Activated gamma-delta T cell (primary cell): ENCODE results near the gene PRKCA.
A peak's percentile ranks its signal among the peaks of the same experiment; 100 is the strongest.
"Not testable (repeated sequence)": the region's sequence is repeated elsewhere in the genome, so short reads cannot be mapped to it uniquely, and the experiment has no call there.

ENCODE experiments used
- DNase-seq: peaks from one replicate; lab custom pipeline; 2025; lab: John Stamatoyannopoulos, UW
- total RNA-seq, 2 donors: gene quantifications; one replicate each; lab custom pipeline; 2026; lab: John Stamatoyannopoulos, UW

The PRKCA gene
- total RNA-seq: 28.3 to 69.9 reads per million in 2 donors

DNA sequence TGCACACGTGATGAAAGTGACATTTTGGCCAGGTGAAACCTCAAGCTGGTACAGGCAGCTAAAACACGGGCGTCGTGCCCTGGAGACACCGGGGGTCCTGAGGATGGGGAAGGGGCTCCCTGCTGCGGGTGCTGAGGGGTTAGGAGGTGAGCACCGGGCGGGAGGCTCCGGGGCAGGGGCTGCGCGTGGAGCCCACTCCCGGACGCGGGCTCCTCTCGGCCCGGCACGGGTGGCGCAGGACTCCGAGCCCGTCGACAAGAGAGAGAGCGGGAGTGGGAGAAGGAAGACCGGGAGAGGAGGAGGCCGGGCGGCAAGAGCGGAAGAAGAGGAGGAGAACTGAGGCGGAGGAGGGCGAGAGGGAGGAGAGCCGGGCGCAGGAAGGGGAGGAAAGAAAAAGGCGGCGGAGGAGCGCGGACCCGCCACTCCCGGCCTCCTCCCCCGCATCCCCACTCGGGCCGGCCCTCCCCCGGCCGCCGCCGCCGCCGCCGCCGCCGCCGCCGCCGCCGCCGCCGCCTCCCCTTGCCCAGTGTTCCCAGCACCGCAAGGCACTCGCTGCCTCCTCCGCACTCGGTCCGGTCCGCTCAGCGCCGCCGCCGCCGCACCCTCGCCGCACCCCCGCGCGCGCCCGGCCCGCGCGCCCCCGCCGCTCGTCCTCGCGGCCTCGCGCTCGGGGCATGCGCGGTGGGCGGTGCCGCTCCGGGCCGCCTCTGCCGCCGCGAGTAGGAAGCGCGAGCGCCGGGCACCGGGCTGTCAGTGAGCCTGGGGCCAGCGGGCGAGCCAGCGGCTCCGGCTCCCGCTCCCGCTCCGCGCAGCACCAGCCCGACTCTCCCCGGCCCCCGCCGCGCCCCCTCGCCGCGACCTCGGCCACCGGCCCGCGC is at the start of gene PRKCA:
TSS of gene PRKCA (plus strand) at position 750 of the 878 bp plus-strand sequence.
- DNase-seq: peak; percentile 51

DNA sequence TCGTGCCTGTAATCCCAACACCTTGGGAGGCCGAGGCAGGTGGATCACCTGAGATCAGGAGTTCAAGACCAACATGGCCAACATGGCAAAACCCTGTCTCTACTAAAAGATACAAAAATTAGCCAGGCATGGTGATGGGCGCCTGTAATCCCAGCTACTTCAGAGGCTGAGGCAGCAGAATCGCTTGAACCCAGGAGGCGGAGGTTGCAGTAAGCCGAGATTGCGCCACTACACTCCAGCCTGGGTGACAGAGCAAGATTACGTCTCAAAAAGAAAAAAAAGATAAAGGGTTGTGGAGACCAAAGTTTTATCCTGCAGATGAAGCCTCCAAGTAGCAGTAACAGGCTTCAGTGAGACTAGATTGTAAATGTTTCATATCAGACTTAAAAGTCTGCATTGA is 49.0 kb upstream of the PRKCA start:
- not testable (repeated sequence) for DNase-seq

DNA sequence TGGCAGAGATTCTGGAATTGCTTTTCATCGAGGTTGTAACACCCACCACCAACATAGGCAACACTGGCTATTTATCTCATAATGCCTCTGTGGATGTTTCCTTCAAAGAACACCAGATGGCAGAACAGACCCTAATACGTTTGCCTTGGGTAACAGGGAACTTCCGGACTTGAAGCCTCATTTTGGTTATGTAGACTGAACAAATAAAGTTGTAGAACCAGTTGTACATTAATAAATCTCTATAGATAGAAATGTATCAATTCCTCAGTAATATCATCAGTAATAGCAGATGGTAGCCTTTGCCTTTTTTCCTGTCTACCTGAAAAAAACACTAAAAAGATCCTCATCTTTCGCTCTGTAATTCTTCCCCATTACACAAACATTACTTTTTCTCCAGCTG is 47.3 kb upstream of the PRKCA start:
- DNase-seq: no peak

DNA sequence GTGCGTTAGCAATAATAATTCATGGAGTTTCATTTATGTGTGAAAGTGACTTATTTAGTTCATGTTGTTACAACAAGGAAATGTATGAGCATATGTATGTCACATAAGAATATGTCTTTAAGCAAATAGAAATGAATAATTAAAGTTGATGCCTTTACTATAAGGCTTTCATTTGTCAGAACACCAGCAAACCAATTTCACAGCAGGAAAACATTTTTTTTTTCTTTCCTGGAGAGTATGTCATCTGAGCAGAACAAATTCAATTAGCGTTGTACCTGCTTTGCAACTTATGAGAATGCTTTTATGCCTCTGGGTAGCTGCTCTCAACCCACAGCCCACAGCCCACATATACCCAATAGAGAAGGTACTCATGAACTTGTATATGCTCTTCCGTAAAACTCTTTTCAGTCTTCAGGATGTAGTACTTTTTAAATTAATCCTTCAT is 46.9 kb upstream of the PRKCA start:
- DNase-seq: no peak

DNA sequence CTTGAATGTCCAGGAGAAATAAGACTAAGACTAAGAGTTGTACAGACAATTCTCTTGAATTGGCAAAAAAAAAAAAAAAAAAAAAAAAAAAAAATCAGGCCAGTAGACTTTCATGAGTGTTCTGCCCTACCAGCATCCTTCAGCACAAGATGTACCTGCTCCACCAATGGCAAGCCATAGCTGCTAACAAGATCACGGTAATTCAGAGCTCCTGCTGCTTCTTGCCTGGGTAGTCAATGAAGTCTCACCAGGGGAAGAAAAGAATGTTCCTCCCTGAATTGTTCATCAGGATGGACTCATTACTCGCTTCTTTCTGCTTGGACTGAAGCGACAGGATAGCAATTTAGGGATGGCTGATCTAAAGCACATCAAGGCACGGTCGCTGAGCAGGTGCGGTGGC is 42.1 kb upstream of the PRKCA start:
- DNase-seq: no peak

DNA sequence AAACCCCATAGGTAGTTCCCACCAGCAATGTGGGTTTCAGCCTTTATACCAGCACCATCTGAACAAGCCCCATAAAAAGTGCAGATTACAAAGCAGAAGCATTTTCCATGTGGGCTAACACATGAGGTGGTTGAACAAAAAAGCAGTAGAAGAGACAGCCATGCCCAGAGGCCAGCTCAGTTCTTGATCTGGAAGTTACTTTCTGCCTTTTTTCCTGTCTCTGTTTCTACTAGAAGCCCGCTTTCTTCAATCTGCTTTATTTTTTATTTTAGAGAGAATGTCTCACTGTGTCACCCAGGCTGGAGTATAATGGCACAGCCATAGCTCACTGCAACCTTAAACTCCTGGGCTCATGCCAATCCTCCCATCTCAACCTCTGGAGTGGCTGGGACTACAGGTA is 41.7 kb upstream of the PRKCA start:
- no peak for DNase-seq

DNA sequence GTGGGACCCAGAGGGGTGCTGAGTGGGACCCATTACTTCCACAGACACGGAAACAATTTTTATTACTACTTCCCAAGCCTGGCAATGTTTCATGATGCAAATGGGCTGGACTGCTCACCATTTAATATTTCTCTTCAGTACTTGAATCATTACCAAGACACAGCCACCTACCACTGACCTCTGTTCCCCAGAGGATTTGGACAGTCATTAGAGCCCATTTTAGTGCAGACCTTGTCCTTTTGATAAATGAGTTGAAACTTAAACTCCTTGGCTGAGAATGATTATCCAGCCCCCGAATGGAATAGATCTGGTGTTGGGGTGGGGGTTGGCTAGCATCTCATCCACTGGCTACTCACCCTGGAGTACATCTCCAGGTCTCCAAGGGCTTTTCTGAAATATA is 39.6 kb upstream of the PRKCA start:
- no peak for DNase-seq

DNA sequence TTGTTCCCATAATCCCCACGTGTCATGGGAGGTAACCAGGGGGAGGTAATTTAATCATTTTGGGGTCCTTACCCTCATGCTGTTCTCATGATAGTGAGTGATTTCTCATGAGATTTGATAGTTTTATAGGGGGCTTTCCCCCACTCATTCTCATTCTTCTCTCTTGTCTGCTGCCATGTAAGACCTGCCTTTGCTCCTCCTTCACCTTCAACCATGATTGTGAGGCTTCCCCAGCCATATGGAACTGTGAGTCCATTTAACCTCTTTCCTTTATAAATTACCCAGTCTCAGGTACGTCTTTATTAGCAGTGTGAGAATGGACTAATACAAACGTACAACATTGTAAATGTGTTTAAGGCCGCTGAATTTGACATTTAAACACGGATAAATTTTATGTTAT is 37.7 kb upstream of the PRKCA start:
- DNase-seq: no peak

DNA sequence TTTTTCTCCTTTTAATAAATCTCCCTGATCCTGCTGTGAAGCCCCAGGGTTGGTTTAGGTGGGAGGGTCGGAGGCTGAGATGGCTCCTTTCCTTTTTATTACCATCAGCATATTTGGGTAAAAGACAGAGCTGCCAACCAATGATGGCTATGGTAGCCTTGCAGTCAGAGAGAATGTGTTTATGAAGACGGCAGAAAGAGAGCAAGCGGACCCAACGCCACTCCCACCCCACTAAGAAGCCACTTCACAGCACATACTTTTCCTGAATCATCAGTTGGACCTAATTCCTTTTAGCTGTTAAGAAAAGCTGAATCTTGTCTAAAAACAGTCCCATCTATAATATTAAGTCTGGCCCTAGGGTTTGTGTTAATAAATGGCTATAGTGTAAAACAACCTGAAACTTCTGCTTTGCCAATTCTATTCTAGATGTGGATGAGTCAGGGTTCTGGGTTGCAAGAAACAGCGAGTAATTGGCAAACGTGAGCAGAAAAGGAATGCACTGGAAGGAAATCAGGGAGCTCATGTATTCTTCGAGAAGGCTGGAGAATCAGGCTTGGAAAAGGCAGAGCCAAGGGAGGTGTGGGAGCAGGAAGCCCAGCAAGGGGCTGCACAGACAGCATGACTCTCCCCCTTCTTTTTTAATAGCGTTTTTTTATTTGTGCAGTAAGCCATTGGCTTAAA is 34.0 kb upstream of the PRKCA start:
- no peak for DNase-seq

DNA sequence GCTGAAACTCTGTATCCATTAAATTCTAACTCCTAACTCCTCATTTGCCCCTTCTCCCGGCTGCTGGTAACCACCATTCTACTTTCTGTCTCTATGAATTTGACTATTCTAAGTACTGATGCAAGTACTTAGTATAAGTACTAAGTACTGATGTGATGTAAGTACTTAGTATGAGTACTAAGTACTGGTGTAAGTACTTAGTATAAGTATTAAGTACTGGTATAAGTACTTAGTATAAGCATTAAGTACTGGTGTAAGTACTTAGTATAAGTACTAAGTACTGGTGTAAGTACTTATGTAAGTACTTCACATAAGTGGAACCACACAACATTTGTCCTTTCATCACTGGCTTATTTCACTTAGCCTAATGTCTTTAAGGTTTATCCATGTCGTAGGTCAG is 32.3 kb upstream of the PRKCA start:
- DNase-seq: no peak

DNA sequence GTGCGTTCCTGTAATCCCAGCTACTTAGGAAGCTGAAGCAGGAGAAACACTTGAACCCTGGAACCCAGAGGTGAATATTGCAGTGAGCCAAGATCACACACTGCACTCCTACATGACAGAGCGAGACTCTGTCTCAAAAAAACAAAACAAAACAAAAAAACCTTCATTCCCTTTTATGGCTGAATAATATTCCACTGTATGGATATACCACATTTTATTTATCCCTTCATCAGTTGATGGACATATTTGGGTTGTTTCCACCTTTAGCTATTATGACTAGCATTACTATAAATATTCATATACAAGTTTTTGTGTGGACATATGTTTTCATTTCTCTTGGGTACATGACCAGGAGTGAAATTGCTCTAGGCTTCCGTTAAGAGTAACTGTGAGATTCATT is 30.9 kb upstream of the PRKCA start:
- no peak for DNase-seq

DNA sequence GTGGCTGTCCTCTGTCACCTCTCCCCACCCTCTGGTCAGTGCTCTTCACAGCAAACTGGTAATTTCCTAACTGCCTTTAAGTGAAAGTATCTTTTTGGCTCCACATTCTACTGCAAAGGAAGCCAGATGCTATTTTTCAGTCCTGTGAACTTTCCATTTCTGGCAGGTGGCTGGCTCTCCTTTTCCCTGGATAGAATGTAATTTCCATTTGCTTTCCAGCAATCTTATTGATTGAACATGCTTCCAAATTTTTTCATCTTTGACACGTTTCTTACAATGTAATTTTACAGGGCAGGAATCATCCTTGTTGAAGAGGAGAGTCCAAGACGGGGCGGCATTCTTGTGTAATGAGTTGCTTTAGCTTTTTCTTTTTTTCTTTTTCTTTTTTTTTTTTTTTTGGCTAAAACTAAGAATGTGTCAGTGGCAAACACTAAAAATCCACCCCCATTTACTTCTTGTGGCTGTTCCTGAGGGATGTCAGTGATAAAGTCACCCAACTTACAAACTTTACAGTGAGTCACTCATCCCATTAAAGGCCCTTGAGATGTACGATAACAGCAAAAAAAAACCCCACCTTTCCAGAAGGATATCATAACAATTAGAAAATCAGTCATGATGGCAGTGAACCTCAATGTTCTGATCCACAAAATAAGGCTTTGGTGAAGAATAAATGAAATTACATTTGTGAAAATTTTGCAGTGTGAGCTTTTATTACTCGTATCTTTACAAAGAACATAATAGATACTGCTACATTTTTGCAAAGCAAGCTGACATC is 29.4 kb upstream of the PRKCA start:
- no peak for DNase-seq

DNA sequence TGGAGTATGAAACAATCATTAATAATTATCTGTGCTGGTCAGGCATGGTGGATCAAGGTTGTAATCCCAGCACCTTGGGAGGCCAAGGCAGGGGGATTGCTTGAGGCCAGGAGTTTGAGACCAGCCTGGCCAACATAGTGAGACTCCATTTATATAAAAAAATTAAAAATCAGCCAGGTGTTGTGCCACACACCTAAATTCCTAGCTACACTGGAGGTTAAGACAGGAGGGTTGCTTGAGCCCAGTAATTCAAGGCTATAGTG is 28.9 kb upstream of the PRKCA start:
- no peak for DNase-seq

DNA sequence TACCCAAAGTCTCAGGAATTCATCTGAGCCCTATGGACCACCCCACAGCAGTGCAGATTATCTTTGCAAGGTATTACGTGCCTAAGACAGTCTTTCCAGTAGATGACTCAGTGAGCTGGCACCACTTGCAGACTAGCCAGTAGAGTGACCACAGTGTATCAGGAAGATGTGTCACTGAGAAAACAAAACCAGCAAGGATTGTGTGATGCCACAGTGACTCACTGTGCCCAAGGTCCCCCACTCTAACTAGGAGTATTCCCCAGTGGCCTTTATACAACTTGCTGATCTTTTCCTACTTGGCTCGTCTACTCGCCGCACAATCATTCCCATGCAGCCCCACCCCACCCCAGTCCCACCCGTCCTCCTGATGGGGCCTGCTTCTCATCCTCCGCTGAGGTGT is 26.8 kb upstream of the PRKCA start:
- DNase-seq: no peak

DNA sequence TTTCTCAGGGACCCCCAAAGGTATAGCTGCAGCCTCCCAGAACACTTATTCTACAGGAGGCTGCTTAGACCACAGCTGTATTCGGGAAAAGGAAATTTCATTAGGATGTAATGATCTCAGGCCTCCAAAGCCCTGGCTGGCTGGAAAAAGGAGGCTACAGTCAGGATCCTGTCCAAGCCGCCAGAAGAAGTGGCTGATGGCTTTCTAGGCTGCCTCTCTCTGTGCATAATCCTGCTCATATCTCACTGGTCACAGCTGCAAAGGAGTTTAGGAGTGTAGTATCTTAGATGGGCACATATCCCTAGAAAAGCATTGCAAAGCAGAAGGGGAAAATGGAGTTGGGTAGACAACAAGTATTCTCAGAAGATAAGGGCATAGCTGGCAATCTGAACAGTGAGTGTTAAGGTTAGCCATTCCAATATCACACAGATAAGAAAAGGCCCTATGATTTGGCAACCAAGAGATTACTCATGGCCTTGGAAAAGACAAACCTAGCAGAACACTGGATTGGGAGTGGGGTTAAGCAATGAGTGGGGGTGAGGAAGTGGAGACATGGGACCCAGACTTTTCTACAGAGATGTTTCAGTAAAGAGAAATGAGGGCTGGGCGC is 26.0 kb upstream of the PRKCA start:
- no peak for DNase-seq

DNA sequence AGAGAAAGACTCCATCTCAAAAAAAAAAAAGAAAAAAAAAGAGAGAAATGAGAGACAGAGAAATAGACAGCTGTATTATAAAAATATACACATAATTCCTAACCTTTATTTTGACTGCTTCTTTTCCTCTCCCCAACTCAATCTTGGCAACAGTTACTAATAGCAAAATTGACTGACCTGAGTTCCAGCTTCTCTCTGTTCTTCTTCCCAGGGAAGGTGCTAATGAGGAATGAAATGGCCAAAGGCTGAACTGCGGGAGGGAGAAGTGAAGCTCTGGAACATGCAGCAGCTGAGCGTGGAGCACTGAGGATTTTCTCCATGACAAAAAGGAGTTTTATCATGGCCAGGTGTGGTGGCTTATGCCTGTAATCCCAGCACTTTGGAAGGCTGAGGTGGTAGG is 25.2 kb upstream of the PRKCA start:
- no peak for DNase-seq

DNA sequence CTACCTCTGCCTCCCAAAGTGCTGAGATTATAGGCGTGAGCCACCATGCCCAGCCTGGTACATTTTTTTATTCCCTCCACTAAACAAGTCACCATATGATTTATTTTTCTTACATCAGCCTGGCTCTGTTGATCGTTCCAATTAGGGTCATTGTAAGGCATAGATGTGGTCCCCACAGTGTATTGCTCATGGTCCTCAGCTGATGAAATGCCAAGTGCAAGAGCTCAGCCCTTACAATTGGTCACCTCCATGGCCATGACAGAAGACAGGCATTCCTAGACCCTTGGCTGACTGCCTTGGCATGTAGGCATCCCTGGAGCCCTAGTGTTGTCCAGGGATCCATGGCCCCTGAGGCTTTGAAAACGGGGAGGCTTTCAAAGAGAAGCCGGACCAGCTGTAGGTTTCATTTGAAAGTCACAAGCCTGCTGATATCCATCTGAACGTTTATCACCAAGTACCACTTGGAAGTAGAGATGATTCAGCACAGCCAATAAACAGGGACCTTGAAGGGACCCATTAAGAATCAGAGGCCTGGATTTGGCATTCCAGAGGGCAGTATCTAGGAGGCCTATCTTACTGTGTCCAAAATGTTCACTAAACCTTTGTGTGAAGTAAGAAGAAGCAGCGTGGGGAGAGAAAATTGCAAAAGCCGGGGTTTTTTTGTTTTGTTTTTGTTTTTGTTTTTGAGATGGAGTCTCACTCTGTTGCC is 20.6 kb upstream of the PRKCA start:
- DNase-seq: no peak

DNA sequence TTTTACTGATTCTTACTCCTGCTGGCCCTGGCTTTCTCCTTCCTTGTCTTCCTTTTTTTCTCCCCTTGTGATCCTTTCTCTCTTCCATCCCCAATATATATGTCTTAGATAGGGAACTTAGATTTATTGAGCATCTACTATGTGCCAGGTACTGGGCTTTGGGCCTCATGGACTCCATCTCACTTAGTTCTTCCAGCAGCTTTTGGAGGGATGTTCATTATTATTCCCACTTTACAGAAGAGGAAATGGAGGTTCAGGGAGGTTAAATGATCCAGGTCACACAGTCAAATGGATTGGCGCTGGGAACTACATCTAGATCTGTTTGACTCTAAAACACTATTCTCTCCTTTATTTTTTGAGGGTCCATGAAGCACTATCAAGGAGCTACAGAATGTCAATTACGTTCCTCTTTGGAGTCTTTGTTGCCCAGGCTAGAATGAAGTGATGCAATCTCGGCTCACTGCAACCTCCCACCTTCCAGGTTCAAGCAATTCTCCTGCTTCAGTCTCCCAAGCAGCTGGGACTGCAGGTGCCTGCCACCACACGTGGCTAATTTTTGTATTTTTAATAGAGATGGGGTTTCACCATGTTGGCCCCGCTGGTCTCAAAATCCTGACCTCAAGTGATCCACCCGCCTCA is 19.0 kb upstream of the PRKCA start:
- DNase-seq: no peak

DNA sequence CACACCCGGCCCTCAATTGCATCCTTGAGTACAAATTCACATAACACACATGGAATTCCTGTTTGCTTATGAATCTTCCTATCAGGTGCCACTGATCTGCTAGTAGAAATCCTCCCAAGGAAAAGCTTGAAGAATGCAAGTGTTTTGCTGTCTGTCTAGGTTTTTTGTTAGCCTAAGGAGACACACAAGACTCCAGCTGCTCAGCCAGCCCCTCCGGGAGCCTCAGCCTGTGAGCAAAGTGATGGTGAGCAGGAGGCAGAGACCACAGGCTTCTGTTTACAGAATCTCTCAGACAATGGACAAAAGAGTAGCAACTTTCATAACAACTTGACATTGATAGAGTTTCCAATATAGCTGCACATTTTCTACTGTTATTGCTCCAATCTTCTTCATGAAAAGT is 18.4 kb upstream of the PRKCA start:
- DNase-seq: no peak

DNA sequence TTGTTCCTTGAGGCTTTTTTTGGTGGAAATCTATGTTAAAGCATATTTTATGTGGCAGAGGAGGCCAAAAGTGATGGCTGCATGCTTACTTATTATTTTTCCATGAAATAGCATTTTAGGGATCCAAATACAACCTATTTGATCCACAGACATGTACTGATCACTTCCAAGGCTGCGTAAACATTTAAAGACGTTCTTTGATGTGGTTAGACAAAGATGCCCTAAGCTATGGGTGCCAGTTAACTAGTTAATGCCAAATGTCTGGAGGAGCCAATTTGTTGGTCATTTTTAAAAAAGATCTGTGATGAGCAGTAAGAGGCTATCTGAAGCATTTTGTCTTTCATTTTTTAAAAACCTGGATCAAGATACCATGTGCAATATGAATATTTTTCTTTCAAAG is 17.3 kb upstream of the PRKCA start:
- DNase-seq: no peak

DNA sequence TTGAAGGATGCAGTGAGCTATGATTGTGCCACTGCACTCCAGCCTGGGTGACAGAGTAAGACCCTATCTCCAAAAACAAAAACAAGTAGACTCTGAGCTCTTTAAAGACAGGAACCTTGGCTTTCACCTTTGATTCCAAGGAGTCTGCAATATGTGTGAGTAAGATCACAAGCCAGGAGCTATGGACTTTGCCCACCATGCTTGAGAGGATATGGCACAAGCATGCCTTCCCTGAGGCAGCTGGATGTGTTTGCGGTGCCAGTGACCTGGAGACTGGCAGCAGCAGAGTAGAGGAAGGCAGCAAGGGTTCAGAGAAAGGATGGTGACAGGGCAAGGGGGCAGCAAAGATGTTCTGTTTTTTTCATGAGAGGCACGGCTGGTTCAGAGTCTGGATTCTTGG is 14.5 kb upstream of the PRKCA start:
- DNase-seq: no peak
